DND-41 (cell line): ENCODE data around the gene MET.

ENCODE experiments used
- ATAC-seq: fragments of 200-7000 bp; cut with Tn5 transposase; 3 replicates; pipeline ENCODE4 v1.9.1; 2021; ENCODE audit warnings: low read depth; ENCODE audit not compliant: insufficient read depth
- DNase-seq: peaks from one replicate; pipeline ENCODE4 v3.0.0-alpha.2; 2020
- H2AFZ ChIP-seq: 2 replicates; pipeline ENCODE4 v1.6.0; 2012; ENCODE audit warnings: low read depth, low read length
- H3K27ac ChIP-seq: 2 replicates; pipeline ENCODE4 v1.5.1; 2012; ENCODE audit warnings: low read length, inconsistent platforms
- H3K27me3 ChIP-seq: fragments of 200-600 bp; sonication (generic); 2 replicates; pipeline ENCODE4 v1.6.0; 2012; ENCODE audit warnings: low read length, mild to moderate bottlenecking, inconsistent platforms; ENCODE audit not compliant: insufficient read depth, poor library complexity
- H3K36me3 ChIP-seq: 2 replicates; pipeline ENCODE4 v1.5.1; 2012; ENCODE audit warnings: low read length, inconsistent platforms; ENCODE audit not compliant: insufficient read depth
- H3K4me1 ChIP-seq: 2 replicates; pipeline ENCODE4 v1.5.1; 2012; ENCODE audit warnings: mild to moderate bottlenecking, low read length; ENCODE audit not compliant: insufficient read depth
- H3K4me2 ChIP-seq: 2 replicates; pipeline ENCODE4 v1.6.0; 2012; ENCODE audit warnings: mild to moderate bottlenecking, moderate library complexity, low read length, inconsistent platforms; ENCODE audit not compliant: insufficient read depth
- H3K4me3 ChIP-seq, 2 experiments: fragments of 200-600 bp in 1 of 2; shearing (Covaris generic) in 1 of 2; 2 replicates each; pipeline ENCODE4 v1.5.1; 2012 to 2016; ENCODE audit warnings: inconsistent platforms in 2 of 2, low read length in 2 of 2, mild to moderate bottlenecking in 2 of 2, low read depth in 1 of 2, moderate library complexity in 1 of 2
- H3K79me2 ChIP-seq: 2 replicates; pipeline ENCODE4 v1.6.0; 2012; ENCODE audit warnings: low read length, inconsistent platforms; ENCODE audit not compliant: insufficient read depth
- H3K9ac ChIP-seq: 2 replicates; pipeline ENCODE4 v1.6.0; 2012; ENCODE audit warnings: low read depth, mild to moderate bottlenecking, inconsistent platforms, low read length, moderate library complexity
- H3K9me3 ChIP-seq: 2 replicates; pipeline ENCODE4 v1.5.1; 2012; ENCODE audit warnings: low read length, moderate library complexity, mild to moderate bottlenecking, inconsistent platforms; ENCODE audit not compliant: insufficient read depth, severe bottlenecking
- H4K20me1 ChIP-seq: 2 replicates; pipeline ENCODE4 v1.6.0; 2012; ENCODE audit warnings: low read length; ENCODE audit not compliant: insufficient read depth
- EZH2 ChIP-seq: IDR thresholded peaks from 3 replicates; pipeline ENCODE4 v1.6.1; 2012; ENCODE audit warnings: borderline replicate concordance, low read depth, mild to moderate bottlenecking, moderate library complexity, low read length, inconsistent platforms; ENCODE audit not compliant: severe bottlenecking
- TF ChIP-seq, protein P1 (sequence below): IDR thresholded peaks from 2 replicates; pipeline ENCODE4 v1.5.1; 2012; ENCODE audit warnings: borderline replicate concordance, low read length, moderate library complexity, mild to moderate bottlenecking; ENCODE audit not compliant: poor library complexity, severe bottlenecking; ENCODE audit errors: extremely low read depth

Gene MET

DNA sequence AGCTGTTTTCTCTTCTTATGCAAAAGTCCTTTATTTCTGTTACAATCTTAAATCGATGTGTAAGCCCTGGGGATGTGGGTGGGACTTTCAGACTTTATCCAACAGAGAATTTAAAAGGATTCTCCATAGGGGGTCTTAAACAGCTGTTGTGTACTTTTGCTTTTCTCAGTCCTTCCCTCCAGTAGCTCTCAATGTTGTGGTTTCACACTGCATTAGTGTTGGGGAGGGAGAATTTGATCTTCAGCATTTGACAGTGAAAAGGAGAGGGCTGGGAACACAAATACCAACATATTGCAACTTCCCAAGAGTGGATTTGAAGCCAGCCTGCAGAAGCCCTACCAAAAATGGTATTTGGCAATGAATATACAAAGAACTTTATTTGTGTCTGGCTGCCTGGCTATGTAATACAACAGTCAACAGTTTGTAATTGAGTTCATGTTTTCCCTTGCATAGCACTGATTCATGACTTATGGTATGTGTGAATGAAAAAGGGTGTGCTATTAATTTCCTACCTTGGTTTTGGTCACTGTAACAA, 110.2 kb downstream of the MET start:
- no peaks in the 10 kb centered on the region for H4K20me1 ChIP-seq
- no peaks in the 10 kb centered on the region for H3K36me3 ChIP-seq
- no peaks in the 10 kb centered on the region for H3K4me1 ChIP-seq
- no peaks in the 10 kb centered on the region for H3K9me3 ChIP-seq
- H3K27ac ChIP-seq = no peak overlapping the region
- no peaks in the 10 kb centered on the region for H3K79me2 ChIP-seq
- H3K9ac ChIP-seq = no peak overlapping the region
- H3K4me2 ChIP-seq = no peak overlapping the region
- H3K27me3 ChIP-seq = peaks cover 5% of the 10 kb centered on the region
- ATAC-seq (no peak), DNase-seq (no peak)
- no peak overlapping the region for H3K4me3 ChIP-seq
- H2AFZ ChIP-seq = no peak overlapping the region
- no peak for TF ChIP-seq EZH2
- TF ChIP-seq, protein P1, sequence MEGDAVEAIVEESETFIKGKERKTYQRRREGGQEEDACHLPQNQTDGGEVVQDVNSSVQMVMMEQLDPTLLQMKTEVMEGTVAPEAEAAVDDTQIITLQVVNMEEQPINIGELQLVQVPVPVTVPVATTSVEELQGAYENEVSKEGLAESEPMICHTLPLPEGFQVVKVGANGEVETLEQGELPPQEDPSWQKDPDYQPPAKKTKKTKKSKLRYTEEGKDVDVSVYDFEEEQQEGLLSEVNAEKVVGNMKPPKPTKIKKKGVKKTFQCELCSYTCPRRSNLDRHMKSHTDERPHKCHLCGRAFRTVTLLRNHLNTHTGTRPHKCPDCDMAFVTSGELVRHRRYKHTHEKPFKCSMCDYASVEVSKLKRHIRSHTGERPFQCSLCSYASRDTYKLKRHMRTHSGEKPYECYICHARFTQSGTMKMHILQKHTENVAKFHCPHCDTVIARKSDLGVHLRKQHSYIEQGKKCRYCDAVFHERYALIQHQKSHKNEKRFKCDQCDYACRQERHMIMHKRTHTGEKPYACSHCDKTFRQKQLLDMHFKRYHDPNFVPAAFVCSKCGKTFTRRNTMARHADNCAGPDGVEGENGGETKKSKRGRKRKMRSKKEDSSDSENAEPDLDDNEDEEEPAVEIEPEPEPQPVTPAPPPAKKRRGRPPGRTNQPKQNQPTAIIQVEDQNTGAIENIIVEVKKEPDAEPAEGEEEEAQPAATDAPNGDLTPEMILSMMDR = no peak

DNA sequence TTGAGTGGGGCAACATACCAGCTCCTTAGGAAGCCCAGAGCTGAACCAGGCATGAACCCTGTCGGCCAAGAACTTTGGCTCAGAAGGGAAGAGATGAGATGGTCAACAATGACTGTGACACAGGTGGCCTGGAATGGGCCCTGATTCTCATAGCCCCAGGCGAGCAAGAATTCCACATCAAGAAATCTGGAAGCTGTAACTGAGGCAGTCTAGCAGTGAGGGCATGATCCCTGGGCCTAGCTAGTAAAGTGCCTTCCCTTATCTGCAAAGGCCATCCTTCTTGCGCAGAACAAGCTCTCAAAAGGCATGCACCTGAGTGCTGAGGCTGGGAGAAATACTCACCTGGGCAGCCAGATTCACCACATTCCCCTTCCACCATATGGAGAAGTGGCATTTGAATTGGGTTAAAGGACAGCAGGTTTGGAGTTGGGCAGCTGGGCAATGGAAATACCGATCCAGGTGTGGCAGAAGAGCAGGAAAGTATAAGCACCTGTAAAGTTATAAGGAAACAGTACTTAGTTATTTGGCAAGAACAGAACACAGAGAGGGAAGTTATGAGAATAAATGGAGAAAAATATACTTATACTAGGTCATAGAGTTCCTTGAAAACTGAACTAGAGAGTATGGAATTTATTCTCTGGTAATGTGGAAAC, 111.8 kb downstream of the MET start:
- DNase-seq (no peak), ATAC-seq (no peak)
- H3K27ac ChIP-seq = no peak overlapping the region
- H3K36me3 ChIP-seq = no peaks in the 10 kb centered on the region
- no peaks in the 10 kb centered on the region for H3K4me1 ChIP-seq
- peaks cover 5% of the 10 kb centered on the region for H3K27me3 ChIP-seq
- no peak overlapping the region for H3K4me2 ChIP-seq
- H3K9ac ChIP-seq = no peak overlapping the region
- H3K79me2 ChIP-seq = no peaks in the 10 kb centered on the region
- no peaks in the 10 kb centered on the region for H3K9me3 ChIP-seq
- H4K20me1 ChIP-seq = no peaks in the 10 kb centered on the region
- H2AFZ ChIP-seq = no peak overlapping the region
- TF ChIP-seq, protein P1 = no peak
- no peak for TF ChIP-seq EZH2
- H3K4me3 ChIP-seq = no peak overlapping the region

DNA sequence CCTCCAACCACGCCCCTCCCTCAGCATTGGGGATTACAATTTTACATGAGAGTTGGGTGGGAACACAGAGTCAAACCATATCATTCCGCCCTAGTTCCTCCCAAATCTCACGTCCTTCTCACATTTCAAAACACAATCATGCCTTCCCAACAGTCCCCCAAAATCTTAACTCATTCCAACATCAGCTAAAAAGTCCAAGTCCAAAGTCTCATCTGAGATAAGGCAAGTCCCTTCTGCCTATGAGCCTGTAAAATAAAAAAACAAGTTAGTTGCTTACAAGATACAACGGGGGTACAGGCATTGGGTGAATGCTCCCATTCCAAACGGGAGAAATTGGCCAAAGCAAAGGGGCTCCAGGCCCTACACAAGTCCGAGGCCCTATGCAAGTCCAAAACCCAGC, 112.7 kb downstream of the MET start:
- Histone ChIP-seq H4K20me1 (no peaks in the 10 kb centered on the region), H3K9ac (no peak overlapping the region), H3K4me1 (no peaks in the 10 kb centered on the region), H3K27ac (no peak overlapping the region), H2AFZ (no peak overlapping the region), H3K79me2 (no peaks in the 10 kb centered on the region), H3K27me3 (peaks cover 5% of the 10 kb centered on the region), H3K4me2 (no peak overlapping the region), H3K36me3 (no peaks in the 10 kb centered on the region), H3K9me3 (no peaks in the 10 kb centered on the region), H3K4me3 (no peak overlapping the region)
- DNase-seq = no peak
- no peak for ATAC-seq
- TF ChIP-seq EZH2 = no peak
- TF ChIP-seq, protein P1 = no peak
